ENCODE measurements around the gene SPOUT1.

DNA sequence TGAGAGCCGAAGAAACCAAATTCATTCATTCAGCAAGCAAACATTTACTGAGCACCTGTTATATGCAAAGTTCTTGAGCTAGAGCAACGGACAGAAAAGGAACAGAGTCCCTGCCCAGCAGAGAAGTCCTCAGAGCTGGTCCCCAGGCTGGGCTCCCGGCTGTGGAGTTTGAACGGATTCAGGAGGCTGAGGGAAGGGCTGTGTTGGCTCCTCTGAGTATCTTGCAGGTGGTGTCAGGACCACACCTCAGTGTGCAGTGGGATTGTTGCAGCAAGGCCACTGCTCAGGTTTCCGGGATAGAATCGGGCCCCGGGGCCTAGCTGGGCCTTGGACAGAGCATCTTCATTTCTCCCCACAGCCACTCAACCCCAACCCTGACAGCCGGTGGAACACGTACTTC lies 37.5 kb downstream of the SPOUT1 start:
- TF ChIP-seq, protein P1, sequence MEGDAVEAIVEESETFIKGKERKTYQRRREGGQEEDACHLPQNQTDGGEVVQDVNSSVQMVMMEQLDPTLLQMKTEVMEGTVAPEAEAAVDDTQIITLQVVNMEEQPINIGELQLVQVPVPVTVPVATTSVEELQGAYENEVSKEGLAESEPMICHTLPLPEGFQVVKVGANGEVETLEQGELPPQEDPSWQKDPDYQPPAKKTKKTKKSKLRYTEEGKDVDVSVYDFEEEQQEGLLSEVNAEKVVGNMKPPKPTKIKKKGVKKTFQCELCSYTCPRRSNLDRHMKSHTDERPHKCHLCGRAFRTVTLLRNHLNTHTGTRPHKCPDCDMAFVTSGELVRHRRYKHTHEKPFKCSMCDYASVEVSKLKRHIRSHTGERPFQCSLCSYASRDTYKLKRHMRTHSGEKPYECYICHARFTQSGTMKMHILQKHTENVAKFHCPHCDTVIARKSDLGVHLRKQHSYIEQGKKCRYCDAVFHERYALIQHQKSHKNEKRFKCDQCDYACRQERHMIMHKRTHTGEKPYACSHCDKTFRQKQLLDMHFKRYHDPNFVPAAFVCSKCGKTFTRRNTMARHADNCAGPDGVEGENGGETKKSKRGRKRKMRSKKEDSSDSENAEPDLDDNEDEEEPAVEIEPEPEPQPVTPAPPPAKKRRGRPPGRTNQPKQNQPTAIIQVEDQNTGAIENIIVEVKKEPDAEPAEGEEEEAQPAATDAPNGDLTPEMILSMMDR (IDR thresholded peaks at IDR 0.05) = no peak
- TF ChIP-seq ZFX (IDR thresholded peaks at IDR 0.05; ENCODE audit: borderline replicate concordance) = no peak
